Mesothelial cell of epicardium (in vitro differentiated cells): ENCODE measurements around the gene TTPAL. TPM values are rescaled to one million over a fixed set of nuclear protein-coding genes. Genes with fewer than 3 reads are reported as not detected.

Experiments used
- DNase-seq, 2 experiments: peaks; one replicate each; pipeline ENCODE4 v3.0.0; 2021; ENCODE audit warnings: low spot score in 2 of 2; ENCODE audit not compliant: unreplicated experiment in 2 of 2
- H3K27ac Mint-ChIP-seq: 2 replicates; pipeline ENCODE4 v1.8.0; 2021; ENCODE audit warnings: mixed read lengths
- H3K27me3 Mint-ChIP-seq: 2 replicates; pipeline ENCODE4 v1.8.0; 2021; ENCODE audit warnings: low read depth, mixed read lengths
- H3K36me3 Mint-ChIP-seq: 2 replicates; pipeline ENCODE4 v1.8.0; 2021; ENCODE audit warnings: mixed read lengths
- H3K4me1 Mint-ChIP-seq: 2 replicates; pipeline ENCODE4 v1.8.0; 2021; ENCODE audit warnings: mixed read lengths
- H3K4me3 Mint-ChIP-seq: 2 replicates; pipeline ENCODE4 v1.8.0; 2021; ENCODE audit warnings: mild to moderate bottlenecking, moderate library complexity, mixed read lengths
- H3K9me3 Mint-ChIP-seq: 2 replicates; pipeline ENCODE4 v1.8.0; 2021; ENCODE audit warnings: mixed read lengths
- CTCF ChIP-seq: fragments of 200-600 bp; sonication (generic); IDR thresholded peaks from one replicate; pipeline ENCODE4 v1.5.0; 2021; ENCODE audit warnings: antibody characterized with exemption; ENCODE audit not compliant: unreplicated experiment
- total RNA-seq: library from RNA; stranded (reverse); gene quantifications from 3 replicates; pipeline ENCODE4 v1.2.1, GENCODE V29; 2021

The TTPAL gene
- total RNA-seq, 1 donor from 2014 or later = 22.5 TPM

GRCh38 chr20:44533928-44534327, 58.3 kb downstream of the TTPAL start:
- Mint-ChIP-seq H3K9me3 (no peaks in the 10 kb centered on the region), H3K27ac (no peak overlapping the region), H3K4me1 (peaks cover 8% of the 10 kb centered on the region), H3K36me3 (no peaks in the 10 kb centered on the region), H3K27me3 (no peaks in the 10 kb centered on the region), H3K4me3 (no peak overlapping the region)
- no peak for DNase-seq
- TF ChIP-seq CTCF = no peak

GRCh38 chr20:44536175-44536574, 60.5 kb downstream of the TTPAL start:
- no peaks in the 10 kb centered on the region for H3K36me3 Mint-ChIP-seq
- TF ChIP-seq CTCF = no peak
- H3K27ac Mint-ChIP-seq = no peak overlapping the region
- H3K27me3 Mint-ChIP-seq = no peaks in the 10 kb centered on the region
- no peak overlapping the region for H3K4me3 Mint-ChIP-seq
- H3K4me1 Mint-ChIP-seq = peaks cover 11% of the 10 kb centered on the region
- no peaks in the 10 kb centered on the region for H3K9me3 Mint-ChIP-seq
- DNase-seq = no peak

- Mint-ChIP-seq H3K27ac (no peak overlapping the region), H3K9me3 (no peaks in the 10 kb centered on the region), H3K36me3 (no peaks in the 10 kb centered on the region), H3K27me3 (no peaks in the 10 kb centered on the region), H3K4me1 (peaks cover 19% of the 10 kb centered on the region), H3K4me3 (no peak overlapping the region)
- TF ChIP-seq CTCF = no peak
- no peak for DNase-seq
These were observed 62.3 kb downstream of the TTPAL start for GRCh38 chr20:44537993-44538392.

GRCh38 chr20:44540834-44541233, 65.2 kb downstream of the TTPAL start:
- peak overlapping the region; percentile 54 for H3K27ac Mint-ChIP-seq

GRCh38 chr20:44541992-44542391, 66.3 kb downstream of the TTPAL start:
- no peaks in the 10 kb centered on the region for H3K36me3 Mint-ChIP-seq
- no peak for TF ChIP-seq CTCF
- no peaks in the 10 kb centered on the region for H3K27me3 Mint-ChIP-seq
- no peak overlapping the region for H3K4me3 Mint-ChIP-seq
- H3K9me3 Mint-ChIP-seq = no peaks in the 10 kb centered on the region
- peaks cover 35% of the 10 kb centered on the region for H3K4me1 Mint-ChIP-seq
- H3K27ac Mint-ChIP-seq = peak overlapping the region; percentile 79
- no peak for DNase-seq

More at GRCh38 chr20:44540834-44541233, 65.2 kb downstream of the TTPAL start:
- DNase-seq = no peak
- Mint-ChIP-seq H3K36me3 (no peaks in the 10 kb centered on the region), H3K9me3 (no peaks in the 10 kb centered on the region), H3K27me3 (no peaks in the 10 kb centered on the region), H3K4me3 (no peak overlapping the region), H3K4me1 (peaks cover 29% of the 10 kb centered on the region)
- no peak for TF ChIP-seq CTCF

- H3K4me3 Mint-ChIP-seq = no peak overlapping the region
- no peaks in the 10 kb centered on the region for H3K27me3 Mint-ChIP-seq
- peaks cover 44% of the 10 kb centered on the region for H3K4me1 Mint-ChIP-seq
- no peaks in the 10 kb centered on the region for H3K36me3 Mint-ChIP-seq
- no peak for DNase-seq
- H3K27ac Mint-ChIP-seq = peak overlapping the region; percentile 34
- no peaks in the 10 kb centered on the region for H3K9me3 Mint-ChIP-seq
- TF ChIP-seq CTCF = no peak
These were observed 67.2 kb downstream of the TTPAL start for GRCh38 chr20:44542890-44543289.
